T-helper 1 cell treated with Interleukin-12 subunit alpha and Interleukin-12 subunit beta and Interleukin-4 antibody, amounts not matched to agents 30 μg/mL and 1 μg/mL, for 36 hours (primary cell): ENCODE results near the gene SGSM1.
"Not testable (repeated sequence)": the region's sequence is repeated elsewhere in the genome, so short reads cannot be mapped to it uniquely, and the experiment has no call there.

Experiments
- H3K27ac Mint-ChIP-seq: one replicate; pipeline ENCODE4 v1.8.0; 2021; ENCODE audit warnings: mild to moderate bottlenecking, mixed read lengths
- H3K27me3 Mint-ChIP-seq: one replicate; pipeline ENCODE4 v1.8.0; 2021; ENCODE audit warnings: low read depth, mixed read lengths
- H3K36me3 Mint-ChIP-seq: one replicate; pipeline ENCODE4 v1.8.0; 2021; ENCODE audit warnings: low read depth, mixed read lengths
- H3K4me1 Mint-ChIP-seq: one replicate; pipeline ENCODE4 v1.8.0; 2021; ENCODE audit warnings: low read depth, mixed read lengths
- H3K4me3 Mint-ChIP-seq: one replicate; pipeline ENCODE4 v1.8.0; 2021; ENCODE audit warnings: mild to moderate bottlenecking, moderate library complexity, mixed read lengths
- H3K9me3 Mint-ChIP-seq: one replicate; pipeline ENCODE4 v1.8.0; 2021; ENCODE audit warnings: mixed read lengths

The SGSM1 gene

GRCh38 chr22:24819911-24820461, 14.0 kb downstream of the SGSM1 start:
- Mint-ChIP-seq H3K9me3 (peaks cover 8% of the 10 kb centered on the region), H3K4me1 (no peaks in the 10 kb centered on the region), H3K27ac (no peak overlapping the region), H3K4me3 (no peak overlapping the region), H3K27me3 (no peaks in the 10 kb centered on the region), H3K36me3 (peaks cover 3% of the 10 kb centered on the region)

DNA sequence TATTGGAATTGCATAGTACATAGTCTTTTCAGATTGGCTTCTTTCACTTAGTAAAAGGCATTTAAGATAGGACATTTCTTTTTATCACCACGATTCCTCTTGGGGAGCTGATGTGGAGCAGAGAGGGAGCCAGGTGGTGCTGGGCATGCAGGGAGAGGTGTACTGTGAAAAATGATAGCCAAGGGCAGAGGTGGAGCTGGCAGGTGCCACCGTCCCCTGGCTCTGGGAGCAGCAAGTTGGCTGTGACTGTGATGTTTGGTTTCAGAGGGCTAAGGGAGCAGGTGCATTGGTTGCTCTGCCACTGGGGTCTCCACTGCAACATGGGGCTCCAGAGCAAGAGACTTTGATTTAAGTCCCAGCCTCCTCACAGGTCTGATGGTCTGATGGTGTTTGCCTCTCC, 16.5 kb downstream of the SGSM1 start:
- Mint-ChIP-seq H3K4me1 (no peaks in the 10 kb centered on the region), H3K27me3 (no peaks in the 10 kb centered on the region), H3K9me3 (no peaks in the 10 kb centered on the region), H3K36me3 (no peaks in the 10 kb centered on the region), H3K4me3 (no peak overlapping the region), H3K27ac (no peak overlapping the region)

GRCh38 chr22:24823787-24824186, 17.8 kb downstream of the SGSM1 start:
- H3K27ac Mint-ChIP-seq, result no peak overlapping the region
- H3K36me3 Mint-ChIP-seq, result no peaks in the 10 kb centered on the region
- H3K4me1 Mint-ChIP-seq, result no peaks in the 10 kb centered on the region
- no peak overlapping the region for H3K4me3 Mint-ChIP-seq
- H3K27me3 Mint-ChIP-seq, result no peaks in the 10 kb centered on the region
- no peaks in the 10 kb centered on the region for H3K9me3 Mint-ChIP-seq

- Mint-ChIP-seq H3K27ac (no peak overlapping the region), H3K36me3 (no peaks in the 10 kb centered on the region), H3K4me3 (no peak overlapping the region), H3K27me3 (no peaks in the 10 kb centered on the region), H3K9me3 (no peaks in the 10 kb centered on the region), H3K4me1 (no peaks in the 10 kb centered on the region)
These were observed 18.2 kb downstream of the SGSM1 start for GRCh38 chr22:24824250-24824649.

DNA sequence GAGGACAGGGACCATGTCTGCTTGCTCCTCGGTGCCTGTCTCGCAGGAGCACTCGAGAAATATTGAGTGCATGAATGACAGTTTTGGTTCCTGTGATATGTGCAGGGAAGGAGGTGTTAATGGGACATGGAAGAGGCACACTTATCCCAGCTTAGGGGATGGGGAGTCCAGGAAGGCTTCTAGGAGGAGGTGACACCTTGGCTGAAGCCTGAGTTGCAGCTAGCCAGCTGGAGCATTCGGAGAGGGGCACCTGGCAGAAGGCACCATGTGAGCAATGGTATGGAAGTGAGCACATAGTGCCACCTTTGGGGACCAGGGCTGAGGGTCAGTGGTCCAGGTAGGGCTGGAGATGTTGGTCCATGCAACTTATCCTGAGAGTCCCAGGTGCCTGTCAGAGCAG, 18.9 kb downstream of the SGSM1 start:
- Mint-ChIP-seq H3K4me3 (no peak overlapping the region), H3K9me3 (no peaks in the 10 kb centered on the region), H3K4me1 (no peaks in the 10 kb centered on the region), H3K27me3 (no peaks in the 10 kb centered on the region), H3K36me3 (no peaks in the 10 kb centered on the region), H3K27ac (no peak overlapping the region)

DNA sequence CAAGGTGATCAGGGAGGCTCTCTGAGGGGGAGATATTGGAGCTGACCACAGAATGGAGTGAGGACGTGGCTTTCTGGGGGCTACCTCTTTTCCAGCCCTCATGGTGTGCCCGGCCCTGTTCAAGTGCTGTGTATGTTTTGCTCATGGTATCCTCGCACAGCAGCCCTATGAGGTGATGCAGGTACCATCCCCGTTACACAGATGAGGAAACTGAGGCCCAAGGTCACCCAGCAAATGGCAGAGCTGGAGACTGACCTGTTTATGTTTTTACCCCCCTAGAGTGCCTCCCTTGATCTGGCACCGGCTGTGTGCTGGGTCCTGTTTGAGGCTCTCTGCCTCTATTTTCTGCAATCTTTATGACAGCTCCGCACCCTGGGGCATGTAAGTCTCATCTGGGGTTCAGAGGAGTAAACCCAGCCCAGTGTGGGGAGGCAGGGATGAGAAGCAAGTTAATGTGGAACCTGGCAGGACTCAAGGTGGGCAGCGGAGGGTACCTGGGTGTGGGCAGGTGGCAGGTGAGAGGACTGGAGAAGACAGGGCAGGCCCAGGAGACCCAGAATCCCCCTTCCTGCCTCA, 20.8 kb downstream of the SGSM1 start:
- Mint-ChIP-seq H3K4me3 (no peak overlapping the region), H3K27ac (no peak overlapping the region), H3K36me3 (no peaks in the 10 kb centered on the region), H3K9me3 (no peaks in the 10 kb centered on the region), H3K27me3 (no peaks in the 10 kb centered on the region), H3K4me1 (no peaks in the 10 kb centered on the region)

DNA sequence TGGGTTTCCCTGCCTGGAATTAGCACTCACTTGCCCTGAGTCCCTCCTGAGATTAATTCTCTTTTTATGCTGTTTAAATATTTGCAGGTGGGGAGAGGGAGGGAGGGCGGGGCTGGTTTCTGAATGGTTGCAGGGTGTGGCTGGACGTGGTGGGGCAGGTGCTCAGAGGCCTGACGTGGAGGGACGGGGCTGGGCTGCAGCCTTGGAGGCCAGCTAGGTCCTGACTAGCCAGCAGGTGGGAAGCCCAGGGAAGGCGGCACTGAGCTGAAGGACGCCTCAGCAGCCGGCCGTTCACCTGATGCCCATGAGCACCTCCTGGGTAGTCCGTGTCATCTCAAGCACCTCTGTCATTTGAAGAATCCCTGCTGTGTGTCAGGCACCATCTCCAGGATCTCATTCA, 21.3 kb downstream of the SGSM1 start:
- no peak overlapping the region for H3K27ac Mint-ChIP-seq
- H3K9me3 Mint-ChIP-seq, result no peaks in the 10 kb centered on the region
- no peaks in the 10 kb centered on the region for H3K36me3 Mint-ChIP-seq
- H3K4me3 Mint-ChIP-seq, result no peak overlapping the region
- H3K4me1 Mint-ChIP-seq, result no peaks in the 10 kb centered on the region
- no peaks in the 10 kb centered on the region for H3K27me3 Mint-ChIP-seq

- H3K4me3 Mint-ChIP-seq, result no peak overlapping the region
- H3K27ac Mint-ChIP-seq, result no peak overlapping the region
- H3K27me3 Mint-ChIP-seq, result no peaks in the 10 kb centered on the region
- no peaks in the 10 kb centered on the region for H3K36me3 Mint-ChIP-seq
- no peaks in the 10 kb centered on the region for H3K4me1 Mint-ChIP-seq
- no peaks in the 10 kb centered on the region for H3K9me3 Mint-ChIP-seq
These were observed 24.4 kb downstream of the SGSM1 start for GRCh38 chr22:24830205-24830979.

DNA sequence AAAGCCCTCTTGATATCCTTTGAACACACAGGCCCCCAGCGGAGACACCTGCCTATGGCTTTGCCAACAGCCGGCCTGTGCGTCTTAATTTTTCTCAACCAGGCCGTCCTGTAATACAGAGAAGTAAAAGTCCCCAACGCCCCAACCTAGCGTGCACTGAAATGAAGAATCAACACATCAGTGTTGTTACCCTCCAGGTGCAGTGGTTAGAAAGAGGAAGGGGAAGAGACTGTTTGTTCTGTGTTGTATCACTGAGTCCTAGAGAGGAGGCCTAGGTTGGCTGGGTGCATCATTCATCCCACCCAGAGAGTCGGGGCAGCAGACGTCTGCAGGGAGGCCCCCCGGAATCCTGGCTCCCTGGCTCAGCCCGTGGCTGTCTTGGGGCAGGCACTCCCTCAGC, 25.7 kb downstream of the SGSM1 start:
- H3K36me3 Mint-ChIP-seq, result no peaks in the 10 kb centered on the region
- no peaks in the 10 kb centered on the region for H3K27me3 Mint-ChIP-seq
- no peaks in the 10 kb centered on the region for H3K9me3 Mint-ChIP-seq
- H3K4me1 Mint-ChIP-seq, result no peaks in the 10 kb centered on the region
- no peak overlapping the region for H3K4me3 Mint-ChIP-seq
- H3K27ac Mint-ChIP-seq, result no peak overlapping the region

DNA sequence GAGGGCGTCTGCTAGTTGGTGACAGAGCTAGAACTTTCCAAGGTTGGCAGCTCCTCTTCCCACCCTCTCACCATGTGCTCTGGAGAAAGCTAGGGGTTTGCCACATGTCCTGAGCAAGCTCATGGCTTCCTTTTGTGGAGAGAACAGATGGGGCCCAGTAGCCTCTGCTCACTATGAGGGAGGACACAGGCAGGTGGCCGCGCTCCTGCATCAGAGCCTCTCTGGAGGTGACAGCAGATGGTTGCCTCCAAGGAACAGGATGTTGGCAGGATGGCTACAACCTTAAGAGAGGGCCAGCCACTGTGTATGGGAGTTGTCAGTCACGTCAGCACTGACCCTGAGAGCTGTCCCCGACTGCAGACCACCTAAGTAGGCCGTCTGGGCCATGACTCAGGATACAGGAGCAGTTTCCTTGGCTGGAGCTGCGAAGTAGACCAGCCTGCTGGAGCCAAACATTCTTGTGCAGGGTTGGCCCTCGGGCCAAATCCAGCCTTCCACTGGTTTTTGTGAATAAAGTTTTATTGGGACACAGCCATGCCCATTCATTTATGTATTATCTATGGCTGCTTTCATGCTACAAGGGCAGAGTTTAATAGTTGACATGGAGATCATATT, 28.0 kb downstream of the SGSM1 start:
- H3K4me3 Mint-ChIP-seq, result no peak overlapping the region
- H3K27ac Mint-ChIP-seq, result no peak overlapping the region
- no peaks in the 10 kb centered on the region for H3K27me3 Mint-ChIP-seq
- H3K36me3 Mint-ChIP-seq, result no peaks in the 10 kb centered on the region
- H3K9me3 Mint-ChIP-seq, result no peaks in the 10 kb centered on the region
- H3K4me1 Mint-ChIP-seq, result no peaks in the 10 kb centered on the region

GRCh38 chr22:24834845-24835570, 29.0 kb downstream of the SGSM1 start:
- no peaks in the 10 kb centered on the region for H3K4me1 Mint-ChIP-seq
- H3K27me3 Mint-ChIP-seq, result no peaks in the 10 kb centered on the region
- H3K36me3 Mint-ChIP-seq, result no peaks in the 10 kb centered on the region
- H3K4me3 Mint-ChIP-seq, result no peak overlapping the region
- no peak overlapping the region for H3K27ac Mint-ChIP-seq
- H3K9me3 Mint-ChIP-seq, result no peaks in the 10 kb centered on the region

GRCh38 chr22:24836282-24836681, 30.3 kb downstream of the SGSM1 start:
- H3K27me3 Mint-ChIP-seq, result peaks cover 4% of the 10 kb centered on the region
- H3K27ac Mint-ChIP-seq, result no peak overlapping the region
- H3K4me3 Mint-ChIP-seq, result no peak overlapping the region
- no peaks in the 10 kb centered on the region for H3K36me3 Mint-ChIP-seq
- no peaks in the 10 kb centered on the region for H3K9me3 Mint-ChIP-seq
- H3K4me1 Mint-ChIP-seq, result no peaks in the 10 kb centered on the region

GRCh38 chr22:24837517-24837916, 31.5 kb downstream of the SGSM1 start:
- not testable (repeated sequence) for H3K4me1 Mint-ChIP-seq, H3K9me3 Mint-ChIP-seq, H3K27ac Mint-ChIP-seq, H3K4me3 Mint-ChIP-seq, H3K36me3 Mint-ChIP-seq, H3K27me3 Mint-ChIP-seq

DNA sequence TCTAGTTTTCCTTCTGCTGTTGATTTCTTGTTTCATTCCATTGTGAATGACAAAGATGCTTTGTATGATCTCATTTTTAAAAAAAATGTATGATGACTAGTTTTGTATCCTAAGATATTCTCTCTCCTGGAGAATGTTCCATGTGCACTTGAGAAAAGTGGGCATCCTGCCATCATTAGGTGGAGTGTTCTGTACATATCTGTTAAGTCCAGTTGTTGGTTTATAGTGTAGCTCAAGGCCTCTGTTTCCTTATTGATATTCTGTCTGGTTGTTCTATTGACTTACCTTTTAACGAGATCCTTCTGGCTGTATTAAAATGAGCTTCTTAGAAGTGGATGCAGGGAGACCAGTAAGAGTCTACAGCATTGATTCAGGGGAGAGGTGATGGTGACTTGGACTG, 35.2 kb downstream of the SGSM1 start:
- no peak overlapping the region for H3K4me3 Mint-ChIP-seq
- H3K27ac Mint-ChIP-seq, result no peak overlapping the region
- H3K4me1 Mint-ChIP-seq, result peaks cover 8% of the 10 kb centered on the region
- H3K36me3 Mint-ChIP-seq, result no peaks in the 10 kb centered on the region
- no peaks in the 10 kb centered on the region for H3K9me3 Mint-ChIP-seq
- H3K27me3 Mint-ChIP-seq, result peaks cover 7% of the 10 kb centered on the region
